Non-pigmented ciliary epithelial cell (primary cell): ENCODE data around the gene APIP.

ENCODE experiments used
- DNase-seq: peaks from one replicate; pipeline ENCODE4 v3.0.0-alpha.2; 2010; ENCODE audit warnings: low read depth

Gene APIP

GRCh38 chr11:34887260-34887659 lies 28.9 kb downstream of the APIP start:
- no peak for DNase-seq

DNA sequence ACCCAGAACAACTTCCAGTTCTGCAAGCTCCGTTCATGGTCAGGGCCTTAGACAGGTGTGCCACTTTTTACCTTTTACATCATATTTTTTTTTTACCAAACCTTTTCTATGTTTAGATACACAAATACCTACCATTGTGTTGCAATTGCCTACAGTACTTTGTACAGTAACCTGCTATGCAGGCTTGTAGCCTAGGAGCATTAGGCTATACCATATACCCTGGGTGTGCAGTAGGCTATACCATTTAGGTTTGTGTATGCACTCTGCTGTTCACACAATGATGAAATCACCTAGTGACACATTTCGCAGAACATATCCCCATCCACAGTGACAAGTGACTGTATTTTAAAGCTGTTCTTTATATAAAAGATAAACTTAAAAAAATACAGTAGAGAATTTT lies 29.6 kb downstream of the APIP start:
- no peak for DNase-seq

DNA sequence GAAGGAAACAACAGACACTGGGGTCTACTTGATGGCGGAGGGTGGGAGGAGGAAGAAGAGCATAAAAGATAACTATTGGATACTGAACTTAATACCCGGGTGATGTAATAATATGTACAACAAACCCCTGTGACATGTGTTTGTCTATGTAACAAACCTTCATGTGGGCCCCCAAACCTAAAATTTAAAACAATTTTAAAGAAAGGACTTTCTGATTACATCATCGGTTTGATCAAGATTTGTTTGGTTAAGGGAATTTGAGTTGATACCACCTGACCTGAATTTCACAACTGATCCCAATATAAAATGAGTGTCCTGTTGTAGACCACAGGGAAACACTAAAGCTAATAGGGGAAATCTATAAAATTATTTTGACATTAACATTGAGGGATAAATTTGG lies 34.3 kb downstream of the APIP start:
- DNase-seq, result no peak

GRCh38 chr11:34877375-34877975 lies 38.7 kb downstream of the APIP start:
- DNase-seq, result no peak

DNA sequence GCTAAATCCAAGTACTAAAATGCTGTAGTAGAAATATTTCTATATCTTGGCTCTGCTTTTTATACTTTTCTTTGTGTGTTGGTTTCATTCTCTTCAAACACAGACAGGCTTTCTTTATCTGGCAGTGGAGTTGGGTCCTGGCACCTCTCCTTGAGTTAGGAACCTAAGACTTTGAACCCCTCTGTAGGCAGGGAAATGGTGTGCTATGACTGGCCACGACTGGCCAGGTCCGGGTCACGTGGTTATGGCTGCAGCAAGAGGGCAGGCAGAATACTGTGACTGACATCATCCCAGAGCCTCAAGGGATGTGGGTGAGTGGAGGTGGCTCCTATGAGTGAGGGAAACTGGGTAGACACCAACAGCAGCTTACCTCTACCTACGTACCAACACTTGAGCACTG lies 42.0 kb downstream of the APIP start:
- DNase-seq, result no peak

- no peak for DNase-seq
Observed at GRCh38 chr11:34870548-34871196, 45.5 kb downstream of the APIP start.

- DNase-seq, result no peak
Observed at GRCh38 chr11:34869425-34869824, 46.8 kb downstream of the APIP start.

- no peak for DNase-seq
Observed at GRCh38 chr11:34866375-34866774, 49.8 kb downstream of the APIP start.

GRCh38 chr11:34865261-34865660 lies 50.9 kb downstream of the APIP start:
- DNase-seq, result no peak

DNA sequence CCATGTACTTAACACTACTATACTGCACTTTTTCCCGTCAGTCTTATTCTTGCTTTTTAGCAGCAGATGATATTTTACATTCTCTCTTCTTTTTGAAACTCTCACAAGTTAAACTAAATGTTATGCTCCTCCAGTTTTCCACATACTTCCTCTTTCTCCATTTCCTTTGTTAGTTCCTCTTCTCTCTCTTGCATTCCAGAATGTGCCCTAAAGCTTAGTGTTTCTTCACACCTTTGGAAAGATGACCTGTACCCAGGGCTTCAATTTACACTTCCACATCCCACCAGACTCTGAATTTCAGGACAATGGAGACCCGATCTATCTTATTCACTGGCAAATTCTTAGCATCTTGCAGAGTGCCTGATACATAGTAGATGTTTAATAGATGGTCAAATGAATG lies 51.8 kb downstream of the APIP start:
- DNase-seq, result no peak

GRCh38 chr11:34863048-34863447 lies 53.1 kb downstream of the APIP start:
- no peak for DNase-seq

GRCh38 chr11:34860518-34860917 lies 55.7 kb downstream of the APIP start:
- no peak for DNase-seq

DNA sequence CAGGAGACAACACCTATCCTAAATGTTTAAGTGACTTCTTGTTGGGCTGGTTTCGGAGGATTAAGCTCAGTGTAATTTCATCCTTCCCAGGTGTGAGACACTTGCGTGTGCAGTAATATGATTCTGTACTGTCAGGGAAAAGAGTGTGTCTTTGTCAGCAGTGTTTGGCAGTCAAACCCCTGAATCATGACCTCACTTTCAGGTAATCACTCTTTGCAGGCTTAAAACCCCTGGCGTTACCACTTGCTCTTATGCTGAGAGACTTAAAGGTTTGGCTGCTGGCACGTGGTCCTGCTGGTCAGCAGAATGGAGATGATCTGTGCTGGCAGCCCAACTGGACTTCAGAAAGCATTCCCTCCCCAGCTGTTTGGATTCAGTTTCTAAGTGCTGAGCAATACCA lies 56.1 kb downstream of the APIP start:
- DNase-seq, result no peak

DNA sequence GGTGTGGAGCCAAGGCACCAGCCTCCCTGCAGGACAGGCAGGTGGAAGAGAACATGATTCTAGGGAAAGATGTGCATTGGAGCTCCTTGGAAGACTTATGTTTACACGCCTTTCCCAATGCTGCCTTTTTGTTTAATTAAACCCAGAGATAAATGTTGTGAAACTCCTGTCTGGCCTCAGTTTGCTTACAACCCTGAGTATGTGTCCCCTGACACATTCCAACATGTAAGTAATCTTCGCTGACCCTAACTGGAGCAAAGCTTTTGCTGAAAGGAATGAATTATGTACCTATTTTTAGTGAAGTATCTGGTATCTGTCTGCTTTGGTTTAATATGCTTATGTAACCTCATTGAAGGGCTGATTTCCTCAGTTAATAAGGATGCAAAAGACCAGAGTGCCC lies 56.7 kb downstream of the APIP start:
- no peak for DNase-seq

DNA sequence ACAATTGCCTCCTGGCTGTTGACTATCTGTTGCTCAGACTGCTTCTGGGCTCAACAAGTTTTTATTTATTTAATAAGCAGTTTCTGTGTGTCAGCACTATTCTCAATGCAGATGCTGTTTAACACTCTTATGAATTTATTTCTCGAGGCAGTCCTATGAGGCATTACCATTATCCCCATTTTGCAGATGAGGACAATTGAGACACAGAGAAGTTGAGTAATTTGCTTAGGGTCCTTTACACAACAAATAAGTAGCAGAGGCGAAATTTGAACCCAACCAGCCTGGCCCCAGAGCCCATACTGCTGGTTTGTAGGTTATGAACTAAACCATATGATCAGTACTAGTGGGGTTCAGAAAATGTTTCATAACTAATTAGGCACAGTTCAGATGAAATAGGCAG lies 58.7 kb downstream of the APIP start:
- no peak for DNase-seq

- DNase-seq, result no peak
Observed at GRCh38 chr11:34856251-34856650, 59.9 kb downstream of the APIP start.

DNA sequence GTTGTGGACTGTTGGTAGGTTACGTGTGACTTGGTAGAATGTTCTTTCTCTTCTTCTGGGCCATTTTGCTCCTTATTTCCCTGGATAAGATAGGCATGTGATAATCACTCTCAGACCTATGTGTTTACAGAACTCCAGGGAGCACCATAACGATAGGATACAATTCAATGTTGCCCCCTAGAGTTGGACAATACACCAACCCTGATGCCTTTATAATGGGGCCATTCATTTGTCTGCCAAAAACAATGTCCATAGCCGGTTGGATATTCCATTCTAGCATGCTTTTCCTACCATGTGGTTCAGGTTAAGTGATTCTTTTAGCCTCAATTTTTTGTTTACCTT lies 60.5 kb downstream of the APIP start:
- no peak for DNase-seq

GRCh38 chr11:34855021-34855753 lies 61.0 kb downstream of the APIP start:
- DNase-seq, result no peak

DNA sequence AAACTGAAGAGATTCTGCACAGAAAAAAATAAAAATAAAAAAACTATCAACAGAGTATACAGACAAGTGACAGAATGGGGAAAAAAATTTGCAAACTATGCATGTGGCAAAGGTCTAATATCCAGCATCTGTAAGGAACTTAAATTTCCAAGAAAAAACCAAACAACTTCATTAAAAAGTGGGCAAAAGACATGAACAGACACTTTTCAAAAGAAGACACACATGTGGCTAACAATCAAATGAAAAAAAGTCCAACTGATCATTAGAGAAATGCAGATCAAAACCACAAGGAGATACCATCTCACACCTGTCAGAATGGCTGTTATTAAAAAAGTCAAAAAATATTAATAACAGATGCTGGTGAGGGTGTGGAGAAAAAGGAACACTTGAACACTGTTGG lies 64.3 kb downstream of the APIP start:
- no peak for DNase-seq

- DNase-seq, result no peak
Observed at GRCh38 chr11:34850334-34850733, 65.8 kb downstream of the APIP start.

GRCh38 chr11:34846467-34846866 lies 69.7 kb downstream of the APIP start:
- no peak for DNase-seq

DNA sequence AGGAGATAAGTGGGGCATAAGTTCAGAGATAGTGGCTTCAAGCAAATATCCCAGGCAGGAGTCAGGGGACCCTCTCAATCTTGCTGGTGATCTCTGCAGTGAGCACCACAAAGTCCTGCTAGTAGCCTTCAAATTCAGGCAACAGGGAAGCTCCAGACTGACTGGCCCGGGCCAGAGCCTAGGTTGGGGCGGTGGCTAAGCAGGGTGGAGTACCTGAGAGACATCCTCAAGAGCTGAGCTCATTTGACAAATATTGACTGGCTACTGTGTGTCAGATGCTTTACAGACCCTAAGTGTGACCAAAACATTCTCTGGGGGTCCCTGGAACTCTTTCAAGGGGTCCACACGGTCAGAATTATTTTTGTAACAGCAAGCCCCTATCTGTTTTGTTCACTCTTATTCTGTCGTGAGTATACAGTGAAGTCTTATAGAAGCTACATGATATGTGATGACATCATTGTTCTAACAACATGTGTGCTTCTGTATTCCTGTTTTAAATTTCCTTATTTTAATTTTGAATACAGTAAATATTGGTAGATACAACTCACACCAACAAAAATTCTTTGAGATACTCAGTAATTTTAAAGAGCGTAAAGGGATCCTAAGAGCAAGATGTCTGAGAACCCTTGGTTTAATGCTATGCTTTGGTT lies 71.6 kb downstream of the APIP start:
- DNase-seq, result no peak

GRCh38 chr11:34843271-34843670 lies 72.9 kb downstream of the APIP start:
- no peak for DNase-seq
